Neural crest cell (in vitro differentiated cells): Measurements from ENCODE around the gene FASLG. TPM values are rescaled to one million over a fixed set of nuclear protein-coding genes. Genes with fewer than 3 reads are reported as not detected.
"Not testable (repeated sequence)": the region's sequence is repeated elsewhere in the genome, so short reads cannot be mapped to it uniquely, and the experiment has no call there.

Experiments
- DNase-seq: peaks from one replicate; pipeline ENCODE4 v3.0.0; 2021; ENCODE audit warnings: low read depth, mixed read lengths, low spot score
- H3K27ac Mint-ChIP-seq: one replicate; pipeline ENCODE4 v1.8.0; 2021; ENCODE audit warnings: mild to moderate bottlenecking, mixed read lengths; ENCODE audit not compliant: unreplicated experiment
- H3K27me3 Mint-ChIP-seq: 2 replicates; pipeline ENCODE4 v1.8.0; 2021; ENCODE audit warnings: low read depth, mild to moderate bottlenecking, mixed read lengths
- H3K36me3 Mint-ChIP-seq: 2 replicates; pipeline ENCODE4 v1.8.0; 2021; ENCODE audit warnings: low read depth, mild to moderate bottlenecking, mixed read lengths
- H3K4me1 Mint-ChIP-seq: 2 replicates; pipeline ENCODE4 v1.8.0; 2021; ENCODE audit warnings: mixed read lengths
- H3K4me3 Mint-ChIP-seq: one replicate; pipeline ENCODE4 v1.8.0; 2021; ENCODE audit warnings: mild to moderate bottlenecking, mixed read lengths
- H3K9me3 Mint-ChIP-seq: 2 replicates; pipeline ENCODE4 v1.8.0; 2021; ENCODE audit warnings: mixed read lengths
- CTCF ChIP-seq: fragments of 200-600 bp; sonication (generic); conservative IDR thresholded peaks from 2 replicates; pipeline ENCODE4 v1.5.0; 2021; ENCODE audit warnings: antibody characterized with exemption, mild to moderate bottlenecking
- total RNA-seq: library from RNA; stranded (reverse); gene quantifications from 2 replicates; pipeline ENCODE4 v1.2.1, GENCODE V29; 2021

Gene FASLG
- total RNA-seq, 1 donor from 2014 or later = not detected

GRCh38 chr1:172679000-172679772 is 20.3 kb downstream of the FASLG start:
- H3K36me3 Mint-ChIP-seq = no peaks in the 10 kb centered on the region
- H3K4me1 Mint-ChIP-seq = peaks cover 26% of the 10 kb centered on the region
- no peak overlapping the region for H3K27ac Mint-ChIP-seq
- TF ChIP-seq CTCF = no peak
- peaks cover 2% of the 10 kb centered on the region for H3K9me3 Mint-ChIP-seq
- H3K27me3 Mint-ChIP-seq = no peaks in the 10 kb centered on the region
- no peak for DNase-seq
- H3K4me3 Mint-ChIP-seq = no peak overlapping the region

- H3K4me3 Mint-ChIP-seq = no peak overlapping the region
- DNase-seq = no peak
- peaks cover 26% of the 10 kb centered on the region for H3K4me1 Mint-ChIP-seq
- no peak for TF ChIP-seq CTCF
- H3K36me3 Mint-ChIP-seq = no peaks in the 10 kb centered on the region
- H3K9me3 Mint-ChIP-seq = peaks cover 2% of the 10 kb centered on the region
- H3K27me3 Mint-ChIP-seq = no peaks in the 10 kb centered on the region
- H3K27ac Mint-ChIP-seq = no peak overlapping the region
Measured at GRCh38 chr1:172680244-172680643, 21.3 kb downstream of the FASLG start.

GRCh38 chr1:172680733-172681275 is 21.9 kb downstream of the FASLG start:
- Mint-ChIP-seq H3K4me1 (peaks cover 26% of the 10 kb centered on the region), H3K27ac (no peak overlapping the region), H3K27me3 (no peaks in the 10 kb centered on the region), H3K9me3 (peaks cover 2% of the 10 kb centered on the region), H3K36me3 (no peaks in the 10 kb centered on the region), H3K4me3 (no peak overlapping the region)
- no peak for DNase-seq
- no peak for TF ChIP-seq CTCF

- TF ChIP-seq CTCF = no peak
- Mint-ChIP-seq H3K4me3 (no peak overlapping the region), H3K27ac (no peak overlapping the region), H3K27me3 (no peaks in the 10 kb centered on the region), H3K36me3 (no peaks in the 10 kb centered on the region), H3K9me3 (no peaks in the 10 kb centered on the region), H3K4me1 (peaks cover 21% of the 10 kb centered on the region)
- DNase-seq = no peak
Measured at GRCh38 chr1:172682812-172683211, 23.9 kb downstream of the FASLG start.

- no peak for DNase-seq
- Mint-ChIP-seq H3K4me1 (peaks cover 14% of the 10 kb centered on the region), H3K36me3 (no peaks in the 10 kb centered on the region), H3K27me3 (no peaks in the 10 kb centered on the region), H3K27ac (no peak overlapping the region), H3K4me3 (no peak overlapping the region), H3K9me3 (peaks cover 3% of the 10 kb centered on the region)
- no peak for TF ChIP-seq CTCF
Measured at GRCh38 chr1:172686143-172686542, 27.2 kb downstream of the FASLG start.

- H3K4me1 Mint-ChIP-seq, H3K27me3 Mint-ChIP-seq, H3K36me3 Mint-ChIP-seq, H3K4me3 Mint-ChIP-seq, H3K27ac Mint-ChIP-seq, DNase-seq, H3K9me3 Mint-ChIP-seq: not testable (repeated sequence)
Measured at GRCh38 chr1:172688428-172689085, 29.7 kb downstream of the FASLG start.

GRCh38 chr1:172690925-172691324 is 32.0 kb downstream of the FASLG start:
- not testable (repeated sequence) for H3K27ac Mint-ChIP-seq, H3K9me3 Mint-ChIP-seq, DNase-seq, H3K27me3 Mint-ChIP-seq, H3K4me3 Mint-ChIP-seq, H3K4me1 Mint-ChIP-seq, H3K36me3 Mint-ChIP-seq
